Endodermal cell (in vitro differentiated cells): ENCODE measurements around the gene ASNSD1. TPM values are rescaled to one million over a fixed set of nuclear protein-coding genes. Genes with fewer than 3 reads are reported as not detected.
"Not testable (repeated sequence)": the region's sequence is repeated elsewhere in the genome, so short reads cannot be mapped to it uniquely, and the experiment has no call there.

ENCODE experiments used
- DNase-seq: peaks from one replicate; pipeline ENCODE4 v3.0.0-alpha.2; 2017
- H3K27ac ChIP-seq: 2 replicates; pipeline ENCODE4 v1.5.1; 2013; ENCODE audit warnings: mild to moderate bottlenecking, low read depth, low read length, moderate library complexity
- H3K27me3 ChIP-seq: 2 replicates; pipeline ENCODE4 v1.6.1; 2013; ENCODE audit warnings: mild to moderate bottlenecking, low read length, moderate library complexity; ENCODE audit not compliant: insufficient read depth, control insufficient read depth, poor library complexity, severe bottlenecking
- H3K36me3 ChIP-seq: 2 replicates; pipeline ENCODE4 v1.7.0; 2013; ENCODE audit warnings: mild to moderate bottlenecking, low read length, moderate library complexity; ENCODE audit not compliant: control insufficient read depth, insufficient read depth
- H3K4me1 ChIP-seq: one replicate; pipeline ENCODE4 v1.7.0; 2013; ENCODE audit warnings: low read length; ENCODE audit not compliant: control insufficient read depth, insufficient read depth
- H3K4me3 ChIP-seq: 2 replicates; pipeline ENCODE4 v1.5.1; 2013; ENCODE audit warnings: mild to moderate bottlenecking, low read length, moderate library complexity
- H3K9ac ChIP-seq: 2 replicates; pipeline ENCODE4 v1.6.1; 2013; ENCODE audit warnings: mild to moderate bottlenecking, low read length, moderate library complexity; ENCODE audit not compliant: poor library complexity, severe bottlenecking; ENCODE audit errors: extremely low read depth
- H3K9me3 ChIP-seq: 2 replicates; pipeline ENCODE4 v1.6.1; 2013; ENCODE audit warnings: mild to moderate bottlenecking, low read length, moderate library complexity; ENCODE audit not compliant: control insufficient read depth
- H3K27ac Mint-ChIP-seq: 2 replicates; pipeline ENCODE4 v1.8.0; 2020; ENCODE audit warnings: mixed read lengths
- H3K27me3 Mint-ChIP-seq: 2 replicates; pipeline ENCODE4 v1.8.0; 2021; ENCODE audit warnings: mild to moderate bottlenecking, mixed read lengths; ENCODE audit not compliant: insufficient read depth
- H3K36me3 Mint-ChIP-seq: 2 replicates; pipeline ENCODE4 v1.8.0; 2020; ENCODE audit warnings: low read depth, mixed read lengths
- H3K4me1 Mint-ChIP-seq: 2 replicates; pipeline ENCODE4 v1.8.0; 2020; ENCODE audit warnings: mixed read lengths
- H3K4me3 Mint-ChIP-seq: 2 replicates; pipeline ENCODE4 v1.8.0; 2020; ENCODE audit warnings: mild to moderate bottlenecking, moderate library complexity, mixed read lengths
- H3K9me3 Mint-ChIP-seq: 2 replicates; pipeline ENCODE4 v1.8.0; 2020; ENCODE audit warnings: mild to moderate bottlenecking, mixed read lengths
- CTCF ChIP-seq: fragments of 200-600 bp; sonication (generic); conservative IDR thresholded peaks from 2 replicates; pipeline ENCODE4 v1.5.0; 2021; ENCODE audit warnings: antibody characterized with exemption, mild to moderate bottlenecking
- WGBS, 2 experiments: methylation state at CpG; one replicate each; pipeline versions ENCODE4 v1.1.5 to v1.1.7; 2013; ENCODE audit warnings: missing lambda C conversion rate in 2 of 2, mixed read lengths in 1 of 2; ENCODE audit not compliant: insufficient coverage in 1 of 2, insufficient read length in 1 of 2; 5-methylcytosine and 5-hydroxymethylcytosine counted together
- total RNA-seq, 2 donors: library from RNA; stranded (reverse); fragmentation: NEBNext Ultra II Directional in 1 of 2; extraction: Animal tissue kit (Norgen Biotek cat#: 25700) in 1 of 2; gene quantifications; 2 replicates in 1 of 2; 3 replicates in 1 of 2; pipeline ENCODE4 v1.2.1, GENCODE V29; 2021

Gene ASNSD1
- total RNA-seq, 2 donors from 2014 or later = 43.3 to 56.2 TPM

- Mint-ChIP-seq H3K9me3 (peaks cover 30% of the 10 kb centered on the region), H3K4me3 (no peak overlapping the region), H3K4me1 (no peaks in the 10 kb centered on the region), H3K27me3 (no peaks in the 10 kb centered on the region), H3K27ac (no peak overlapping the region), H3K36me3 (peaks cover 4% of the 10 kb centered on the region)
- no peak overlapping the region for H3K9ac ChIP-seq
- no peak overlapping the region for H3K27ac ChIP-seq
- no peaks in the 10 kb centered on the region for H3K27me3 ChIP-seq
- H3K4me1 ChIP-seq = no peaks in the 10 kb centered on the region
- DNase-seq = no peak
- WGBS, 2 experiments = 78 to 82% methylated on average over 1 of the region's 1 CpG
- TF ChIP-seq CTCF = no peak
- H3K36me3 ChIP-seq = no peaks in the 10 kb centered on the region
- H3K9me3 ChIP-seq = peaks cover 26% of the 10 kb centered on the region
- H3K4me3 ChIP-seq = no peak overlapping the region
Measured at GRCh38 chr2:189648846-189649509, 12.3 kb upstream of the ASNSD1 start.

- Histone ChIP-seq H3K9ac (no peak overlapping the region), H3K27ac (no peak overlapping the region), H3K9me3 (peaks cover 26% of the 10 kb centered on the region), H3K4me1 (no peaks in the 10 kb centered on the region), H3K4me3 (no peak overlapping the region), H3K36me3 (no peaks in the 10 kb centered on the region), H3K27me3 (no peaks in the 10 kb centered on the region)
- no peaks in the 10 kb centered on the region for H3K4me1 Mint-ChIP-seq
- H3K27me3 Mint-ChIP-seq = no peaks in the 10 kb centered on the region
- H3K9me3 Mint-ChIP-seq = peaks cover 37% of the 10 kb centered on the region
- H3K27ac Mint-ChIP-seq = no peak overlapping the region
- peaks cover 4% of the 10 kb centered on the region for H3K36me3 Mint-ChIP-seq
- TF ChIP-seq CTCF = no peak
- H3K4me3 Mint-ChIP-seq = no peak overlapping the region
- DNase-seq = no peak
Measured at GRCh38 chr2:189651284-189651683, 10.0 kb upstream of the ASNSD1 start.

- not testable (repeated sequence) for DNase-seq, H3K27me3 Mint-ChIP-seq, H3K27ac Mint-ChIP-seq, H3K4me3 ChIP-seq, H3K4me3 Mint-ChIP-seq, H3K9ac ChIP-seq, H3K36me3 ChIP-seq, H3K27me3 ChIP-seq, H3K36me3 Mint-ChIP-seq, H3K27ac ChIP-seq
- H3K9me3 Mint-ChIP-seq = peaks cover 37% of the 10 kb centered on the region
- H3K4me1 Mint-ChIP-seq = peaks cover 11% of the 10 kb centered on the region
- H3K9me3 ChIP-seq = peaks cover 26% of the 10 kb centered on the region
- WGBS, 2 experiments = 89 to 98% methylated on average over 10 to 29 of the region's 29 CpGs
- H3K4me1 ChIP-seq = peaks cover 11% of the 10 kb centered on the region
Measured at GRCh38 chr2:189653464-189653863, 7.8 kb upstream of the ASNSD1 start.

- peaks cover 4% of the 10 kb centered on the region for H3K36me3 Mint-ChIP-seq
Measured at GRCh38 chr2:189654641-189655040, 6.6 kb upstream of the ASNSD1 start.

More at GRCh38 chr2:189654641-189655040, 6.6 kb upstream of the ASNSD1 start:
- TF ChIP-seq CTCF = no peak
- peaks cover 26% of the 10 kb centered on the region for H3K9me3 ChIP-seq
- Mint-ChIP-seq H3K4me3 (no peak overlapping the region), H3K4me1 (peaks cover 17% of the 10 kb centered on the region), H3K27me3 (no peaks in the 10 kb centered on the region), H3K9me3 (peaks cover 37% of the 10 kb centered on the region), H3K27ac (no peak overlapping the region)
- H3K4me3 ChIP-seq = no peak overlapping the region
- no peak for DNase-seq
- no peaks in the 10 kb centered on the region for H3K36me3 ChIP-seq
- H3K4me1 ChIP-seq = peaks cover 12% of the 10 kb centered on the region
- H3K27ac ChIP-seq = no peak overlapping the region
- 94 to 100% methylated on average over 2 of the region's 3 CpGs for WGBS, 2 experiments
- no peak overlapping the region for H3K9ac ChIP-seq
- H3K27me3 ChIP-seq = no peaks in the 10 kb centered on the region
